Measurements from ENCODE around the gene CASKIN1.

CASKIN1 gene

DNA sequence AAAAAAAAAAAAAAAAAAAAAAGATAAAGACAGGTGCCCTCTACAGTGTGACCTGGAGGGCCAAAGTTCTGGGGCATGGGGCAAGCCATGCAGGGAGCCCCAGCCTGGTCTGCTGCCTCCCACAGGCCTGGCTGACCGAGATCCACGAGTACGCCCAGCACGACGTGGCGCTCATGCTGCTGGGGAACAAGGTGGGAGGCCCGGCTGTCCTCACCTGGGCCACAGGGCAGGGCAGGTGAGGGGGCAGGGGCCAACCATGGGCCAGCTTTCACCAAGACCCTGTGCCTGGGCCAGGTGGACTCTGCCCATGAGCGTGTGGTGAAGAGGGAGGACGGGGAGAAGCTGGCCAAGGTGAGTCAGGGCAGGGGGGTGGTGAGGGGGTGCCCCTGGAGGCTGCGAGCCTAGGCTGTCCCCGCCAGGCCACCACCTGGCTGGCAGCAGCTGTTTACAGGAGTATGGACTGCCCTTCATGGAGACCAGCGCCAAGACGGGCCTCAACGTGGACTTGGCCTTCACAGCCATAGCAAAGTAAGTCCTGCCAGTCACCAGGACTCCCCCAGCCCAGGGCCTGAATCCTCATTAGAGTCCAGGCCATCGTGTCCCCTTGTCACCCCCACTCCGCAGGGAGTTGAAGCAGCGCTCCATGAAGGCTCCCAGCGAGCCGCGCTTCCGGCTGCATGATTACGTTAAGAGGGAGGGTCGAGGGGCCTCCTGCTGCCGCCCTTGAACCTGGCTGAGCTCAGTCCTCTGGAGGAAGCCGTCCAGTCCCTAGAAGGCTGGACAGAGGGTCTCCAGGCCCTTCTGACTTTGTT, 43.5 kb downstream of the CASKIN1 start:
- Histone ChIP-seq H4K20me1 (ENCODE audit: insufficient read depth, low read length) (peaks cover 48% of the 10 kb centered on the region), H2AFZ (ENCODE audit: low read depth, low read length) (no peak overlapping the region), H3K4me3 (ENCODE audit: low read length) (peak overlapping the region; percentile 88), H3K79me2 (ENCODE audit: low read length) (peaks cover 60% of the 10 kb centered on the region), H3K9ac (ENCODE audit: low read length) (peak overlapping the region; percentile 99), H3K27ac (ENCODE audit: low read length) (peak overlapping the region; percentile 72), H3K4me2 (ENCODE audit: low read length) (peak overlapping the region; percentile 99), H3K27me3 (ENCODE audit: low read depth, low read length) (peaks cover 4% of the 10 kb centered on the region; the same call in 1 of the 2 replicates), H3K36me3 (replicated peaks; ENCODE audit: low read depth, low read length) (peaks cover 37% of the 10 kb centered on the region), H3K4me1 (ENCODE audit: low read length) (peaks cover 57% of the 10 kb centered on the region), H3K9me3 (ENCODE audit: insufficient read depth, low read length) (no peaks in the 10 kb centered on the region)
- no peak for TF ChIP-seq EZH2phosphoT487 (IDR thresholded peaks at IDR 0.05; ENCODE audit: low read depth)
- TF ChIP-seq, protein P1, sequence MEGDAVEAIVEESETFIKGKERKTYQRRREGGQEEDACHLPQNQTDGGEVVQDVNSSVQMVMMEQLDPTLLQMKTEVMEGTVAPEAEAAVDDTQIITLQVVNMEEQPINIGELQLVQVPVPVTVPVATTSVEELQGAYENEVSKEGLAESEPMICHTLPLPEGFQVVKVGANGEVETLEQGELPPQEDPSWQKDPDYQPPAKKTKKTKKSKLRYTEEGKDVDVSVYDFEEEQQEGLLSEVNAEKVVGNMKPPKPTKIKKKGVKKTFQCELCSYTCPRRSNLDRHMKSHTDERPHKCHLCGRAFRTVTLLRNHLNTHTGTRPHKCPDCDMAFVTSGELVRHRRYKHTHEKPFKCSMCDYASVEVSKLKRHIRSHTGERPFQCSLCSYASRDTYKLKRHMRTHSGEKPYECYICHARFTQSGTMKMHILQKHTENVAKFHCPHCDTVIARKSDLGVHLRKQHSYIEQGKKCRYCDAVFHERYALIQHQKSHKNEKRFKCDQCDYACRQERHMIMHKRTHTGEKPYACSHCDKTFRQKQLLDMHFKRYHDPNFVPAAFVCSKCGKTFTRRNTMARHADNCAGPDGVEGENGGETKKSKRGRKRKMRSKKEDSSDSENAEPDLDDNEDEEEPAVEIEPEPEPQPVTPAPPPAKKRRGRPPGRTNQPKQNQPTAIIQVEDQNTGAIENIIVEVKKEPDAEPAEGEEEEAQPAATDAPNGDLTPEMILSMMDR (IDR thresholded peaks at IDR 0.05; ENCODE audit: low read depth, low read length), result peak; percentile 23

- Histone ChIP-seq H3K9ac (ENCODE audit: low read length) (peak overlapping the region; percentile 99; the same call in 1 of the 2 replicates), H3K4me2 (ENCODE audit: low read length) (peak overlapping the region; percentile 99), H3K4me3 (ENCODE audit: low read length) (peak overlapping the region; percentile 88; the same call in 1 of the 2 replicates), H3K36me3 (replicated peaks; ENCODE audit: low read depth, low read length) (peaks cover 37% of the 10 kb centered on the region), H3K27me3 (ENCODE audit: low read depth, low read length) (peaks cover 4% of the 10 kb centered on the region; the same call in 1 of the 2 replicates), H4K20me1 (ENCODE audit: insufficient read depth, low read length) (peaks cover 37% of the 10 kb centered on the region), H2AFZ (ENCODE audit: low read depth, low read length) (no peak overlapping the region), H3K9me3 (ENCODE audit: insufficient read depth, low read length) (no peaks in the 10 kb centered on the region), H3K79me2 (ENCODE audit: low read length) (peaks cover 46% of the 10 kb centered on the region), H3K27ac (ENCODE audit: low read length) (peak overlapping the region; percentile 72), H3K4me1 (ENCODE audit: low read length) (peaks cover 50% of the 10 kb centered on the region)
- TF ChIP-seq, protein P1 (IDR thresholded peaks at IDR 0.05; ENCODE audit: low read depth, low read length), result no peak
- no peak for TF ChIP-seq EZH2phosphoT487 (IDR thresholded peaks at IDR 0.05; ENCODE audit: low read depth)
These were observed 45.0 kb downstream of the CASKIN1 start for GRCh38 chr16:2151188-2152091.

GRCh38 chr16:2150418-2151187, 45.8 kb downstream of the CASKIN1 start:
- Histone ChIP-seq H3K4me2 (ENCODE audit: low read length) (peak overlapping the region; percentile 99), H3K9ac (ENCODE audit: low read length) (peak overlapping the region; percentile 61; the same call in 1 of the 2 replicates), H3K9me3 (ENCODE audit: insufficient read depth, low read length) (no peaks in the 10 kb centered on the region), H3K79me2 (ENCODE audit: low read length) (peaks cover 40% of the 10 kb centered on the region), H3K36me3 (replicated peaks; ENCODE audit: low read depth, low read length) (peaks cover 37% of the 10 kb centered on the region), H3K27ac (ENCODE audit: low read length) (peak overlapping the region; percentile 72), H3K4me1 (ENCODE audit: low read length) (peaks cover 50% of the 10 kb centered on the region), H3K4me3 (ENCODE audit: low read length) (peak overlapping the region; percentile 88), H4K20me1 (ENCODE audit: insufficient read depth, low read length) (peaks cover 37% of the 10 kb centered on the region), H2AFZ (ENCODE audit: low read depth, low read length) (no peak overlapping the region), H3K27me3 (ENCODE audit: low read depth, low read length) (peaks cover 4% of the 10 kb centered on the region; the same call in 1 of the 2 replicates)
- TF ChIP-seq, protein P1 (IDR thresholded peaks at IDR 0.05; ENCODE audit: low read depth, low read length), result no peak
- no peak for TF ChIP-seq EZH2phosphoT487 (IDR thresholded peaks at IDR 0.05; ENCODE audit: low read depth)

Measured in OCI-LY3 (cell line).